GM21825 (cell line): Measurements from ENCODE around the gene LMO2.
"Not testable (repeated sequence)": the region's sequence is repeated elsewhere in the genome, so short reads cannot be mapped to it uniquely, and the experiment has no call there.

ENCODE experiments used
- ATAC-seq: cut with Tn5 transposase; IDR thresholded peaks from one replicate; pipeline ENCODE4 v1.9.1; 2021; ENCODE audit warnings: mild to moderate bottlenecking, moderate library complexity; ENCODE audit not compliant: unreplicated experiment

LMO2 gene

GRCh38 chr11:33863418-33864172 lies 28.3 kb downstream of the LMO2 start:
- no peak for ATAC-seq

- ATAC-seq, result no peak
Measured at GRCh38 chr11:33861941-33862589, 29.8 kb downstream of the LMO2 start.

GRCh38 chr11:33861386-33861785 lies 30.5 kb downstream of the LMO2 start:
- no peak for ATAC-seq

- no peak for ATAC-seq
Measured at GRCh38 chr11:33860926-33861325, 30.9 kb downstream of the LMO2 start.

- no peak for ATAC-seq
Measured at GRCh38 chr11:33859306-33859705, 32.6 kb downstream of the LMO2 start.

- ATAC-seq, result peak; percentile 65
Measured at GRCh38 chr11:33857933-33858371, 33.9 kb downstream of the LMO2 start.

- no peak for ATAC-seq
Measured at GRCh38 chr11:33855500-33855899, 36.4 kb downstream of the LMO2 start.

GRCh38 chr11:33848717-33849390 lies 43.0 kb downstream of the LMO2 start:
- ATAC-seq, result no peak

GRCh38 chr11:33847251-33847650 lies 44.6 kb downstream of the LMO2 start:
- ATAC-seq, result no peak

GRCh38 chr11:33844236-33844635 lies 47.6 kb downstream of the LMO2 start:
- no peak for ATAC-seq

- ATAC-seq, result no peak
Measured at GRCh38 chr11:33843018-33843417, 48.9 kb downstream of the LMO2 start.

GRCh38 chr11:33842236-33842915 lies 49.5 kb downstream of the LMO2 start:
- no peak for ATAC-seq

GRCh38 chr11:33838234-33838633 lies 53.6 kb downstream of the LMO2 start:
- not testable (repeated sequence) for ATAC-seq

- ATAC-seq, result not testable (repeated sequence)
Measured at GRCh38 chr11:33837334-33837733, 54.5 kb downstream of the LMO2 start.

- no peak for ATAC-seq
Measured at GRCh38 chr11:33835143-33835878, 56.6 kb downstream of the LMO2 start.

GRCh38 chr11:33832676-33833075 lies 59.2 kb downstream of the LMO2 start:
- ATAC-seq, result no peak

GRCh38 chr11:33830903-33831648 lies 60.8 kb downstream of the LMO2 start:
- ATAC-seq, result no peak

GRCh38 chr11:33829430-33830141 lies 62.3 kb downstream of the LMO2 start:
- no peak for ATAC-seq
